ENCODE data around the gene TFPI.

Gene TFPI

GRCh38 chr2:187461294-187462261, 92.7 kb downstream of the TFPI start:
- DNase-seq, result no peak

GRCh38 chr2:187459256-187459655, 95.0 kb downstream of the TFPI start:
- DNase-seq, result no peak

GRCh38 chr2:187453078-187453641, 101.1 kb downstream of the TFPI start:
- no peak for DNase-seq

DNA sequence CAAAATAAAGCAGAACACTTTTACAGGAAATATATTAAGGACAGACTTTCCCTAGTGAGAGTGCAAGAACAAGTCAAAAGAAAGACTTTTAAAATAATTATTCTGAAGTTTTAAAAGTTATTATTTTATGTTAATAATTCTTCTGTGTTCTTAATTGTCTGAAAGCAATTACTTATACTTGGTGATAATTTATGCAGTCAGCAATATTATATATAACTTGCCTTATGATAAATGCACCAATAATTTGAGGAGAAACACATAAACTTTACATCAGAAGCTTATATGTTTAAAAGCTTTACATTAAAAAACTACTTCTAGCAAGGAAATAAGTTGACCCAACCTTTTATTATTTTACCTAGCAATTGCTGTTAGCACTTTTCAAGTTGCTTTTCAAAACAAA, 102.7 kb downstream of the TFPI start:
- DNase-seq, result no peak

DNA sequence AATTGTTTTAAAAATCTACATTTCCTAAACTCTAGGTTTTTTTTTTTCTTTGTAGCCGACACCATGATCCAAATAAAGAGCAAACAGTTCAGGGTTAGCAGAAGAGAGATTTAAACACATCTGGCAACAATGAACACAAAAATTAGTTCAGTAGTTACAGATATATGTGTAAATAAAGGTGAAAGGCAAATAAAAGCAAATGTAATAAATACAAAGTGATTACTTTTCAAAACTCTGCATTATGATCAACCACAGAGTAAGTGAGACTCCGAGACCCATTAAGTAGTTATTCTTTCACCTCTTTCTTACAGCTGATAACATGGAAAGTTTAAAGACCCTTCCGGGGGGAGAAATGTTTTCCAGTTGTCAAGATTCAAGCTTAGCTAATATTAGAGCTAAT, 106.9 kb downstream of the TFPI start:
- no peak for DNase-seq

- no peak for DNase-seq
Observed at GRCh38 chr2:187446711-187447110, 107.5 kb downstream of the TFPI start.

DNA sequence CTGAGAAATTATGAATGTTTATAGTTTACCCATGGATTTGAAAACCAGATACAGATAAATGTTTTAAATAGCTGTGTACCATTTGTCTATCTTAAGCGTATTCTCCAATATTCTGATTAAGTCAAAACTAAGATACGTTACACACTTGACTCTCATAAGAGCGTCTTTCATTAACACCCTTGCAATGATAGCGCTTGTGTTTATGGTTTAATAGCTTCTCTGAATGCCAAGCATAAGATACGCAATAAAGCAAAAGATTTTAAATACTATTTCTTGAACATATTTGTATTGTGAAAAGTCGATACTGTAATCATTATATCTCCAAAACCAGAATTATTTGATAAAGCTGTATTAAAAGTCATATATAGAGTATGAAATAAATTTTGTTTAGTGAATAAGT, 109.2 kb downstream of the TFPI start:
- DNase-seq, result no peak

GRCh38 chr2:187442778-187443177, 111.5 kb downstream of the TFPI start:
- no peak for DNase-seq

DNA sequence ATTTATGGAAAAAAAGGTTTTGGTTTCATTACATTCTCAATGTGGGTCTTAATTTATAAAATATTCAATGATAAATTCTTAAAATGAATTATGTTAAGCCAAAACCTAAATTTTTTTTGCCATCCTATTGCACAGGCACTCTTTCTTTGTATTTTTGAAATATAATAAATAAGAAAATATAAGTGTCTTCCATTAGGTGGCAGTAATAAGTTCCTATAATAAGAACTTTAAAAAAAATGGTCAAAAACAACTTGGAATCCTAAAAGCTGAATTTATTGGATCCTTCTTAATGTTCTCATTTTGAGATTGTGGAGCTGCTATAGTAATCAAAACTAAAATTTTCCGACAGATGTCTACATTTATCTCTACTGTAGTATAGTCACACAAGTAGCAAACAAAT, 111.9 kb downstream of the TFPI start:
- DNase-seq, result no peak

DNA sequence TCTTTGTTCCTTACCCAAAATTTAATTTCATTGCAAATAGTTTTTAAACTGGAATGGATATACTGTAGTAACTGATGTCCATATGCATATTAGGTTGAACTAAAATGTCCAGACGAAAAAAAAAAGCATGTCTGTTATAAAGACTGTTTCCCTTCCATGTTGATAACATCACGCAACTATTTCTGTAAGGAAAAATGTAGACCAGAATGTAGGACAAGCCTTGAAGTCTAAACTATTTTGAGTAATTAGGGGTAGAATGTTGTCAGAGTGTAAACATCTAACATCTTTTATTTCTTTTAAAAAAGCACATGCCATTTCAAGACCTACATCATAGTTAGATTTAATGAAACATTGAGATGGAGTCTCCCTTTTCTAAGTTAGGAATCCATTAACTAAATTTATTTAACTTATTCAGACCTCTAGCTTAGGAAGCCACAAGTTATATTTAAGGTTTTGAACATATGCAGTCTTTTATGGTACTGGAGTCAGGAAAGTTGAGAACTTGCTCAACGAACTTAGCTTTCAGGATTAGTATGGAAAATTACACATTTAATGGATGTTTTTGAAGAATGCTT, 114.0 kb downstream of the TFPI start:
- DNase-seq, result no peak

- no peak for DNase-seq
Observed at GRCh38 chr2:187438455-187438854, 115.8 kb downstream of the TFPI start.

DNA sequence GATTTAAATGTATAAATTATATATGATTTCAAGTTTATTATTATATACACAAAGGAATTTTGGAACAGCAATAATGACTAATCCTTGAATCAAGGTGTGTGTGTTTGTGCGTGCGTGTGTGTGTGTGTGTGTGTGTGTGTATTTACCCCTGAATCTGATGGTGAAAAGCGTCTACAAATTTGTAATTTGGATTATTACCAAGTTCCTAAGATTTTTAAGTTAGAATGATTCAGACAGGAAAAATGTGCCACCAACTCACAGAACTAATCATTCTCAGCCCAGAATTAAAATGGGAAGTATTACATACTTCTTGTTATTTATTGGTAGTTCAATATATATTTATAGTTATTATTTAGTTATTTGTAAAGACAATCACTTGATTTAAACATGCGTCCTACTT, 118.5 kb downstream of the TFPI start:
- no peak for DNase-seq

DNA sequence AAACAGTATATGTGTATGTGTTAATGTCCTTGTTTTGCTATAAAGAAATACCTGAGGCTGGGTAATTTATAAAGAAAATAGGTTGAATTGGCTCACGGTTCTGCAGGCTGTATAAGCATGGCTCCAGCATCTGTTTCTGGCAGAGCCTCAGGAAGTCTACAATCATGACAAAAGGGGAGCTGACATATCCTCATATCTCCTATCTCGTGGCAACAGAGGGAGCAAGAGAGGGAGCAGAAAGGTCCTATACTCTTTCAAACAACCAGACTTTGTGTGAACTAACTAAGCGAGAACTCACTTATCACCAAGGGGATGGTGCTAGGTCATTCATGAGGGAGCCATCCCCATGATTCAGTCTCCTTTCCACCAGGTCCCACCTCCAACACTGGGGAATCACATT, 119.2 kb downstream of the TFPI start:
- no peak for DNase-seq

GRCh38 chr2:187434342-187434785, 119.9 kb downstream of the TFPI start:
- DNase-seq, result no peak

GRCh38 chr2:187431911-187432310, 122.3 kb downstream of the TFPI start:
- no peak for DNase-seq

- no peak for DNase-seq
Observed at GRCh38 chr2:187429989-187430388, 124.2 kb downstream of the TFPI start.

DNA sequence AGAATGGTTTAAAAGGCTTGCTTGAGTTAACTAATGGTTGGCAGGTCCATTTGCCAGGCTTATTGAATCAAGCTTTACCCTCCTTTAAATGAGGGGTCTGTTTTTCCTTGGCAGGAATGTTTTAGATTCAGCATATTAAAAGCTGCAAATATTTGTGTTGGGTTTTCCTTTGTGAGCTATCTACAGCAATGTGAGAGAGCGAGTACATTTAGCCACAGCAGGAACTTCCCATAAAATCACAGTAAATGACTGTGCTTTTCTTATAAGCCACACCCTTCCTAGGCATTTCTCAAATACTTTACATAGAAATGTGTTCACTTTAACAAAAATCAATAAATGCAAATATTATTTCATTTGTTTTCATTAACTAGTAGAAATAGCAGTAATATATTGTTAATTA, 130.1 kb downstream of the TFPI start:
- DNase-seq, result no peak

DNA sequence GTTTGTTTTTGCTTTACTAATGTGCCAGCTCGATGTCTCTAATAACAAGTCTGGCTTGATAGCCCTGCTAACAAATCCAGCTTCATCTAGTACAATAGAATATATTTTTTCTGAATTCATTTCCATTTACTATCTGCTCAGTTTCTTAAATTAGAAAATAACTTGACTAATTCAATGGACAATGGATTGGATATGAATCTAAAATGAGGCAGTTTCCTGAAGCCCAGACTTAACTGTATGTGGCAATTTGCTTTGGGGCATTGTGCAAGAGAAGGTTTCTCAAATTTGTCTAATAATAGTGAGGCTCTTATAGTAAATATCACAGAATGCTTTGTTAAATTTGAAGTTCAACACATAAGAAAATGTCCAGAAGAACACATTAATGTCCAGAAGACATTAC, 132.0 kb downstream of the TFPI start:
- no peak for DNase-seq

- DNase-seq, result no peak
Observed at GRCh38 chr2:187421519-187421918, 132.7 kb downstream of the TFPI start.

- no peak for DNase-seq
Observed at GRCh38 chr2:187419808-187420207, 134.4 kb downstream of the TFPI start.

GRCh38 chr2:187415449-187415848, 138.8 kb downstream of the TFPI start:
- no peak for DNase-seq
